Measurements from ENCODE around the gene UBAC2.

Gene UBAC2

GRCh38 chr13:99350191-99350590, 149.5 kb downstream of the UBAC2 start:
- no peak for ATAC-seq
- TF ChIP-seq SNAI2 (CRISPR knock-in tag; IDR thresholded peaks at IDR 0.05), result no peak
- TF ChIP-seq ZC3H10 (CRISPR knock-in tag; IDR thresholded peaks at IDR 0.05), result no peak
- TF ChIP-seq ZFP3 (CRISPR knock-in tag; IDR thresholded peaks at IDR 0.05), result no peak
- TF ChIP-seq PATZ1 (CRISPR knock-in tag; IDR thresholded peaks at IDR 0.05; ENCODE audit: borderline replicate concordance), result no peak
- TF ChIP-seq CREB5 (CRISPR knock-in tag; IDR thresholded peaks at IDR 0.05; ENCODE audit: low read depth), result no peak
- TF ChIP-seq OSR1 (CRISPR knock-in tag; IDR thresholded peaks at IDR 0.05), result no peak
- TF ChIP-seq ZNF565 (CRISPR knock-in tag; conservative IDR thresholded peaks at IDR 0.05; ENCODE audit: low read depth), result no peak
- TF ChIP-seq TSHZ2 (CRISPR knock-in tag; IDR thresholded peaks at IDR 0.05), result no peak
- no peak for TF ChIP-seq ESRRG (CRISPR knock-in tag; IDR thresholded peaks at IDR 0.05)

GRCh38 chr13:99351772-99352171, 151.1 kb downstream of the UBAC2 start:
- no peak for TF ChIP-seq TOX (CRISPR knock-in tag; IDR thresholded peaks at IDR 0.05; ENCODE audit: borderline replicate concordance)
- TF ChIP-seq CSDC2 (CRISPR knock-in tag; IDR thresholded peaks at IDR 0.05), result no peak
- no peak for TF ChIP-seq ISL1 (CRISPR knock-in tag; IDR thresholded peaks at IDR 0.05)
- TF ChIP-seq POU6F1 (CRISPR knock-in tag; IDR thresholded peaks at IDR 0.05; ENCODE audit: borderline replicate concordance, low read depth), result no peak
- no peak for TF ChIP-seq CREB5 (CRISPR knock-in tag; IDR thresholded peaks at IDR 0.05; ENCODE audit: low read depth)
- no peak for TF ChIP-seq SNAI2 (CRISPR knock-in tag; IDR thresholded peaks at IDR 0.05)
- no peak for TF ChIP-seq ARNTL (CRISPR knock-in tag; IDR thresholded peaks at IDR 0.05; ENCODE audit: borderline replicate concordance, low read depth)
- no peak for TF ChIP-seq CSRNP3 (CRISPR knock-in tag; IDR thresholded peaks at IDR 0.05)
- no peak for TF ChIP-seq ZNF8 (CRISPR knock-in tag; IDR thresholded peaks at IDR 0.05)
- TF ChIP-seq ZNF70 (CRISPR knock-in tag; IDR thresholded peaks at IDR 0.05), result no peak
- no peak for TF ChIP-seq ZNF565 (CRISPR knock-in tag; conservative IDR thresholded peaks at IDR 0.05; ENCODE audit: low read depth)
- no peak for TF ChIP-seq ZFP30 (CRISPR knock-in tag; IDR thresholded peaks at IDR 0.05)
- TF ChIP-seq ZC3H10 (CRISPR knock-in tag; IDR thresholded peaks at IDR 0.05), result no peak
- TF ChIP-seq OSR1 (CRISPR knock-in tag; IDR thresholded peaks at IDR 0.05), result no peak
- no peak for TF ChIP-seq TSHZ2 (CRISPR knock-in tag; IDR thresholded peaks at IDR 0.05)
- no peak for TF ChIP-seq TCF4 (CRISPR knock-in tag; IDR thresholded peaks at IDR 0.05; ENCODE audit: borderline replicate concordance)
- no peak for TF ChIP-seq PATZ1 (CRISPR knock-in tag; IDR thresholded peaks at IDR 0.05; ENCODE audit: borderline replicate concordance)
- ATAC-seq, result no peak
